ENCODE results near the gene SORCS2. TPM values are rescaled to one million over a fixed set of nuclear protein-coding genes. Genes with fewer than 3 reads are reported as not detected.

SORCS2 gene
- total and polyA plus RNA-seq, 9 donors: 7.4 to 24.9 (median 13.0) TPM

DNA sequence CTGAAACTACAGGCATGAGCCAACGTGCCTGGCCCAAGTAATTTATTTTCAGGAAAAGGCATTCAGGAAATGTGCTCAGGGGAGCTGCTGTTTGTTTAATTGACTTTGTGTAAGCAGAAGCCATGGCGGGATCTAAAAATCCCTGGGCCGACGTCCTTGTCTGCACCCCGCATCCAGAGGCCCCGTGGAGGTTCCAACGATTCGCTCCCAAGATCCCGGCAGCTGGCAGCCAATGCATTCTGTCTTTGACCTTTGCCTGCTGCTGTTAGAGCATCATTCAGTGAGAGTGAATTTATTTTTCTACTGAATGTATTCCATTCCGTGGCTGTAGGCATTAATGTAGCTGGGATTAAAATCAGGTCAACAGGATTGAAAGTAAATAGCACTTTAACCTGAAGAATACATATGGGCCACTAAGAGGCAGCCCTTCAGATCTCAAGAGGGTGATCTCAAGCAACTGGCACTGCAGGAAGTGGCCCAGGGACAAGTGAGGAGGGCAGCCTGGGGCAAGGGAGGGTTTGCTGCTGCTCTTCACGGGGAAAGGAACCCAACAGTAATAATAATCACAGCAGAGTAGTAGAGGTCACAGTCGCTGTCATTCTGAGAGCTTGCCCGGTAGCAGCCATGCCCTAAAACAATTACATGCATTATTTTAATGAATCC lies 167.2 kb downstream of the SORCS2 start:
- no peak for DNase-seq
- WGBS (ENCODE audit: insufficient coverage): 25% methylated on average over 8 of the region's 13 CpGs
- Histone ChIP-seq H3K27me3 (ENCODE audit: control insufficient read depth, insufficient read depth, low read length) (peaks cover 24% of the 10 kb centered on the region), H3K36me3 (ENCODE audit: control insufficient read depth, insufficient read depth, low read length) (no peaks in the 10 kb centered on the region), H3K27ac (ENCODE audit: low read length) (no peak overlapping the region), H3K4me1 (ENCODE audit: control insufficient read depth, insufficient read depth, low read length) (peaks cover 44% of the 10 kb centered on the region), H3K9me3 (replicated peaks; ENCODE audit: control insufficient read depth, low read depth, low read length) (no peaks in the 10 kb centered on the region), H3K4me3 (ENCODE audit: low read length) (no peak overlapping the region)

- no peak overlapping the region for H3K27ac ChIP-seq (ENCODE audit: low read length)
- H3K4me1 ChIP-seq (ENCODE audit: control insufficient read depth, insufficient read depth, low read length): peaks cover 56% of the 10 kb centered on the region
Observed at GRCh38 chr4:7360806-7361205, 168.5 kb downstream of the SORCS2 start.

DNA sequence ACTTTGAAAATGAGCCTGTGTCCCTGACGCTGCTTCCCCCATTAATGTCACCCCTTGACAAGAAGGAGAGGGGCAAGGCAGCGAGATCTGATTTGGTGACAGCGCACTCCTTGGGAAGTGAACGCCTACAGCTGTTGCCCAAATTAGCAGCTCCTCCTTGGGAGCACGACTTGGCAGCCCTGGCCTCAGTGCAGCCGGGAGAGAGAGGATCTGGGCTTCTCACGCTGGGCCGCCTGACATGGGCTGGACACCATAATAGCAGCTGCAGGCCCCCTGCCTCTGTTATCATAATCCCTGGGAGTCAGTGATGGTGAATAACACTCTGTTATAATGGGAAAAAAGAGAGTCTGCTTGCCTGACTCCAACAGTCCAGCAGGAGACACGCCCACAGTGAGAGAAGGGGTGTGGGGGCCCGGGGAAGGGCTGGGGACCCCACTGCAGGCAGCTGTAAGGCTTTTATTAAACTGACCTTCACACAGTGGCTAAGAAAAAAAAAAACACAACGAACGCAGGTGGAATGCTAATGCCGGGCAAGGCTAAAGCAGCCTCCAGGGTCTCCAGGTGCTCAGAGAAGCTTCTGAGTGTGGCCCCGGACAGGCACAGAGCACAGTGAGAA lies 169.1 kb downstream of the SORCS2 start:
- peak overlapping the region; percentile 20 for H3K27ac ChIP-seq (ENCODE audit: low read length)

More at GRCh38 chr4:7360806-7361205, 168.5 kb downstream of the SORCS2 start:
- no peak for DNase-seq
- H3K27me3 ChIP-seq (ENCODE audit: control insufficient read depth, insufficient read depth, low read length): peaks cover 24% of the 10 kb centered on the region
- no peaks in the 10 kb centered on the region for H3K36me3 ChIP-seq (ENCODE audit: control insufficient read depth, insufficient read depth, low read length)
- WGBS (ENCODE audit: insufficient coverage): 72% methylated on average over 4 of the region's 8 CpGs
- no peaks in the 10 kb centered on the region for H3K9me3 ChIP-seq (replicated peaks; ENCODE audit: control insufficient read depth, low read depth, low read length)
- no peak overlapping the region for H3K4me3 ChIP-seq (ENCODE audit: low read length)

DNA sequence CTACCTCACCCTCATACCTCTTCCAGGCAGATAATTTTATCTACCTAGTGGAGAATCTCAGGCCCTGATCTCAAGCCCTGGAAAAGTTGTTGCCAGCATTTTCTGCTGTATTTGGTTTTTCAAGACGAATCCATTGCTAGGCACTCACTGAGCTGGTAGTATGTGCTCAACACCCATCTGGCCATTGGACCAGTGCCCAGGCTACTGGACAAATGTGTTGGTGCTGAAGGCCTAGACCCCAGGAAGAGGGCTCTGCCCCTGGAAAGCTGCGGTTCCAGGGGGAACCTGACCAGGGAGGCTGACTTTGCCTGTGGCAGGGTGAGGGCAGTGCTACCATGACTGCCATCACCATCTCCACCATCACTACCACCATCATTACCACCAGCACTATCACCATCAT lies 170.0 kb downstream of the SORCS2 start:
- Histone ChIP-seq H3K4me1 (ENCODE audit: control insufficient read depth, insufficient read depth, low read length) (peaks cover 62% of the 10 kb centered on the region), H3K4me3 (ENCODE audit: low read length) (no peak overlapping the region), H3K36me3 (ENCODE audit: control insufficient read depth, insufficient read depth, low read length) (no peaks in the 10 kb centered on the region), H3K27ac (ENCODE audit: low read length) (no peak overlapping the region), H3K9me3 (replicated peaks; ENCODE audit: control insufficient read depth, low read depth, low read length) (no peaks in the 10 kb centered on the region), H3K27me3 (ENCODE audit: control insufficient read depth, insufficient read depth, low read length) (peaks cover 22% of the 10 kb centered on the region)
- WGBS (ENCODE audit: insufficient coverage): 91% methylated on average over 2 of the region's 2 CpGs
- no peak for DNase-seq

More for the DNA sequence above, 169.1 kb downstream of the SORCS2 start:
- no peak overlapping the region for H3K4me3 ChIP-seq (ENCODE audit: low read length)
- peak; percentile 87 for DNase-seq
- 24% methylated on average over 7 of the region's 14 CpGs for WGBS (ENCODE audit: insufficient coverage)
- H3K9me3 ChIP-seq (replicated peaks; ENCODE audit: control insufficient read depth, low read depth, low read length): no peaks in the 10 kb centered on the region
- H3K4me1 ChIP-seq (ENCODE audit: control insufficient read depth, insufficient read depth, low read length): peaks cover 61% of the 10 kb centered on the region
- H3K36me3 ChIP-seq (ENCODE audit: control insufficient read depth, insufficient read depth, low read length): no peaks in the 10 kb centered on the region
- H3K27me3 ChIP-seq (ENCODE audit: control insufficient read depth, insufficient read depth, low read length): peaks cover 21% of the 10 kb centered on the region

DNA sequence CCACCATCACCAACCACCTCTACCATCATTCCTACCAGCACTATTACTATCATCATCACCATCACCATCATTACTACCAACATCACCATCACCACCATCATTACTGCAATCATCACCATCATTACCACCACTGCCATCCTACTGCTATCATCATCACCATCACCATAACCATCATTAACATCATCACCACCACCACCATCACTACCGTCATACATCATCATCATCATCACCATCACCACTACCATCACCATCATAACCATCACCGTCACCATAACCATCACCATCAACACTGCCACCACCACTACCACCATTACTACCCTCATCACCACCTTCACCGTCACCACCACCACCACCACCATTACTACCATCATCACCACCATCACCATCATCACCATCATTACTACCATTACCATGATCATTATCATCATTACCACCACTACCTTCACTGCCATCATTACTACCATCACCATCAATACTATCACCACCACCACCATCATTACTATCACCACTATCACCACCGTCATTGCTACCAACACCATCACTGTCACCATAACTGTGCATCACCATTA lies 170.6 kb downstream of the SORCS2 start:
- WGBS (ENCODE audit: insufficient coverage): 100% methylated on average over 4 of the region's 4 CpGs
- H3K4me1 ChIP-seq (ENCODE audit: control insufficient read depth, insufficient read depth, low read length): peaks cover 63% of the 10 kb centered on the region
- H3K9me3 ChIP-seq (replicated peaks; ENCODE audit: control insufficient read depth, low read depth, low read length): no peaks in the 10 kb centered on the region
- no peak overlapping the region for H3K4me3 ChIP-seq (ENCODE audit: low read length)
- no peaks in the 10 kb centered on the region for H3K36me3 ChIP-seq (ENCODE audit: control insufficient read depth, insufficient read depth, low read length)
- H3K27me3 ChIP-seq (ENCODE audit: control insufficient read depth, insufficient read depth, low read length): peaks cover 26% of the 10 kb centered on the region
- no peak for DNase-seq
- H3K27ac ChIP-seq (ENCODE audit: low read length): no peak overlapping the region

GRCh38 chr4:7364979-7365378 lies 172.6 kb downstream of the SORCS2 start:
- no peak for DNase-seq
- Histone ChIP-seq H3K27ac (ENCODE audit: low read length) (no peak overlapping the region), H3K4me3 (ENCODE audit: low read length) (no peak overlapping the region), H3K9me3 (replicated peaks; ENCODE audit: control insufficient read depth, low read depth, low read length) (no peaks in the 10 kb centered on the region), H3K36me3 (ENCODE audit: control insufficient read depth, insufficient read depth, low read length) (no peaks in the 10 kb centered on the region), H3K27me3 (ENCODE audit: control insufficient read depth, insufficient read depth, low read length) (peaks cover 35% of the 10 kb centered on the region), H3K4me1 (ENCODE audit: control insufficient read depth, insufficient read depth, low read length) (peaks cover 58% of the 10 kb centered on the region)
- 75% methylated on average over 4 of the region's 5 CpGs for WGBS (ENCODE audit: insufficient coverage)

GRCh38 chr4:7365462-7366179 lies 173.3 kb downstream of the SORCS2 start:
- Histone ChIP-seq H3K4me3 (ENCODE audit: low read length) (no peak overlapping the region), H3K27me3 (ENCODE audit: control insufficient read depth, insufficient read depth, low read length) (peaks cover 40% of the 10 kb centered on the region), H3K9me3 (replicated peaks; ENCODE audit: control insufficient read depth, low read depth, low read length) (no peaks in the 10 kb centered on the region), H3K4me1 (ENCODE audit: control insufficient read depth, insufficient read depth, low read length) (peaks cover 55% of the 10 kb centered on the region), H3K36me3 (ENCODE audit: control insufficient read depth, insufficient read depth, low read length) (no peaks in the 10 kb centered on the region), H3K27ac (ENCODE audit: low read length) (no peak overlapping the region)
- WGBS (ENCODE audit: insufficient coverage): 29% methylated on average over 15 of the region's 22 CpGs
- peak; percentile 72 for DNase-seq

DNA sequence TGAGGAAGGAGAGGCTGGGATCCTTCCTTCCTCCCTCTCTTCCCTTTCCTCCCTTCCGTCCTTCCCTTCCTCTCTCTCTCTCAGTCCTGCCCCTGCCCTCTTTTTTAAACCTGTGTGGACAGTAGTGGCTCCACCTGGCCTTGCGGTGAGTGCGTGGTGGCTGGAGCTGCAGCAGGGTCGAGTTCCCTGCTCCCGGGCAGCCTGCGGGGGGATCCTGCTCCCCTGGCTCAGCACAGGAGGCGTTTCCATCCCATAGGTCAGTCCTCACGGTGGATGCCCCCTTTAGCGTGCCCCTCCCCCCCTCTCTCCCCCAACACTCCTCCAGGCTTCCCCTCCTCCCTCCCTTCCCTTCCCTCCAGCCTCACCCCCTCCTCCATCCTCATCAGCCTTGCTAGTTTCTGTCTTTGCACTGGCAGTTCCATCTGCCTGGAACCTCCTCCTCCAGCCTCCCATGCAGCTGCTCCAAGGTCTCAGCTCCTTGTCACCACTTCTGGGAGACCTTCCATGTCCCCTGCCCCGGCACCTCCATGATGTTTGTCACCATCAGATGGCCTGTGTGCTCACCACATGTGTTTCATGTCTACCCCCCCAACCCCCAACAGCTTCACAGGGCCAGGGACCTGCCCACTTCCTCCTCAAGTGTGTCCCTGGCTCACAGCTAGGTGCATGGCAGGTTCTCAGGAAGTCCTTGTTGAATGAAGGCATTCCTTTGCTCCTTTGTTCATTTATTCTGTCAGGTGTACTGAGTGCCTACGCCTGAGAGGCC lies 174.0 kb downstream of the SORCS2 start:
- no peak overlapping the region for H3K27ac ChIP-seq (ENCODE audit: low read length)

GRCh38 chr4:7366954-7367353 lies 174.6 kb downstream of the SORCS2 start:
- no peak overlapping the region for H3K4me3 ChIP-seq (ENCODE audit: low read length)
- H3K4me1 ChIP-seq (ENCODE audit: control insufficient read depth, insufficient read depth, low read length): peaks cover 50% of the 10 kb centered on the region
- 82% methylated on average over 7 of the region's 7 CpGs for WGBS (ENCODE audit: insufficient coverage)
- H3K9me3 ChIP-seq (replicated peaks; ENCODE audit: control insufficient read depth, low read depth, low read length): no peaks in the 10 kb centered on the region
- H3K27me3 ChIP-seq (ENCODE audit: control insufficient read depth, insufficient read depth, low read length): peaks cover 44% of the 10 kb centered on the region
- H3K27ac ChIP-seq (ENCODE audit: low read length): no peak overlapping the region
- H3K36me3 ChIP-seq (ENCODE audit: control insufficient read depth, insufficient read depth, low read length): no peaks in the 10 kb centered on the region
- no peak for DNase-seq

More for the DNA sequence above, 174.0 kb downstream of the SORCS2 start:
- WGBS (ENCODE audit: insufficient coverage): 45% methylated on average over 10 of the region's 11 CpGs
- DNase-seq: no peak
- Histone ChIP-seq H3K9me3 (replicated peaks; ENCODE audit: control insufficient read depth, low read depth, low read length) (no peaks in the 10 kb centered on the region), H3K4me3 (ENCODE audit: low read length) (no peak overlapping the region), H3K4me1 (ENCODE audit: control insufficient read depth, insufficient read depth, low read length) (peaks cover 49% of the 10 kb centered on the region), H3K27me3 (ENCODE audit: control insufficient read depth, insufficient read depth, low read length) (peaks cover 43% of the 10 kb centered on the region), H3K36me3 (ENCODE audit: control insufficient read depth, insufficient read depth, low read length) (no peaks in the 10 kb centered on the region)
